HG02870 (cell line): ENCODE data around the gene ACAP1.
"Not testable (repeated sequence)": the region's sequence is repeated elsewhere in the genome, so short reads cannot be mapped to it uniquely, and the experiment has no call there.

Source experiments
- ATAC-seq: cut with Tn5 transposase; IDR thresholded peaks from one replicate; pipeline ENCODE4 v1.9.1; 2021; ENCODE audit warnings: mild to moderate bottlenecking, moderate library complexity; ENCODE audit not compliant: unreplicated experiment

Gene ACAP1

GRCh38 chr17:7354262-7354843, 18.0 kb downstream of the ACAP1 start:
- ATAC-seq, result no peak

DNA sequence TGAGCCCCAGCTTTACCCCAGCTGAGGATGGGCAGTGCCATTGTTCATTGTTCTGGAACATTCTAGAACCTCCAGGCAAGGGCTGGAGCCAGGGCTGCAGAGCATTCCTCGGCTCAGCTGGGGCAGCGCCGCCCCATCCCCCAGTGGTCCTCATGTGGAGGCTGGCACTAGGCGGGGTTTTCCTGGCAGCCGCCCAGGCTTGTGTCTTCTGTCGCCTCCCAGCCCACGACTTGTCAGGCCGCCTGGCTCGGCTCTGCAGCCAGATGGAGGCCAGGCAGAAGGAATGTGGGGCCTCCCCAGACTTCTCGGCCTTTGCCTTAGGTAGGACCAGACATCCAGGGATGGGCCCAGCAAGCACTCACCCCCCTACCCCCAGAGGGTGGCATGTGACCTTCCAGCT, 18.7 kb downstream of the ACAP1 start, which contains the start of gene TMEM95:
Gene TMEM95 (plus strand): TSS at position 104 of the 400 bp plus-strand sequence. CDS start 49 bp downstream, at position 153.
- ATAC-seq, result no peak

- ATAC-seq, result no peak
Observed at GRCh38 chr17:7355573-7355972, 19.2 kb downstream of the ACAP1 start.

DNA sequence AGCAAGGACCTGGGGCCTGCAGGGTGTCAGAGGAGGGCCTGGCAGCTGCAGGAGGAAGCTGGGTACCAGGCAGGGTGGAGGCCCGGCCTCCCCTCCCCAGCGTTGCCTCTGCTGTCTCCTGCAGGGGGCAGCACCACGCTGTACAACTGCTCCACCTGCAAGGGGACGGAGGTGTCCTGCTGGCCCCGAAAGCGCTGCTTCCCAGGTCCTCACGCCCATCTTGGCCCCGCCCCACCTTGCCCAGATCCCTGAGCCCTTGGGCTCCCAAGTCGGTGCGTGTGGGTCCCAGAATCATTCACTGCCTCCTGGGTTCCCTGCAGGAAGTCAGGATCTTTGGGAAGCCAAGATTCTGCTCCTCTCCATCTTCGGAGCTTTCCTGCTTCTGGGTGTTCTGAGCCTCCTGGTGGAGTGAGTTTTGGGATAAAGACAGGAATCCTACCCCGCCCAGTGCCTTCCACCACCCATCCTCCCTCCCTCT, 19.8 kb downstream of the ACAP1 start:
- no peak for ATAC-seq

- ATAC-seq, result no peak
Observed at GRCh38 chr17:7356756-7357155, 20.4 kb downstream of the ACAP1 start.

DNA sequence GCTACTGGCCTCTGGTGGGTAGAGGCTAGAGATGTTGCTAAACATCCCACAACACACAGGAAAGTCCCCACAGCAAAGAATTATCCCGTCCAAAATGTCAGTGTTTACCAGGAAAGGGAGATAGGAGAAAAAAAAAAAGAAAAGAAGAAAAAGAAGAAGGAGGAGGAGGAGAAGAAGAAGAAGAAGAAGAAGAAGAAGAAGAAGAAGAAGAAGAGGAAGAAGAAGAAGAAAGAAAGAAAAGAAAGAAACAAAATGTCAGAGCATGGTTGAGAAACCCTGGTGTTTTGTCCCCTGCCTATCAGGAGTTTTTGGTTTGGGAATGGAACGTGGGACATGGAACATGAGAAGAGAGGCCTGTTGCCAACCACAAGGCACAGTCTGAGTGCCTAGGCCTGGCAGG, 21.1 kb downstream of the ACAP1 start:
- ATAC-seq, result no peak

DNA sequence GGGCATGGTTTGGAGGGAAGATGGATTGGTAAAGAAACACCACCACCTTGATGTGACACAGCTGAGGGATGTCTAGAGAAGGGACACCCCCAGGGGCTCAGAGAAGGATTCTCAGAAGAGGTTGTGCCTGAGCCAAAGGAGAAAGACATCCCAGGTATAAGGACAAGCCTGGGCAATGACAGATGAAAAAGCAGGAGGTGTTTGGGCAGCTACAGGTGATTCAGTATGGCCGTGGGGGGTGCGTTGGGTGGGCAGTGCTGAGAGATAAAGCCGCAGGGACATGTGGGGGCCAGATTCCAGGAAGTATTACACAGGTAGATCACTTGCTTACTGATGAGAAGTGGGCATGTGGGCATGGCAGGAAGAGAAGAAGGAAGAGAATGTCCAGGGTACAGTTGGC, 25.6 kb downstream of the ACAP1 start:
- no peak for ATAC-seq

- ATAC-seq, result no peak
Observed at GRCh38 chr17:7363311-7363710, 27.0 kb downstream of the ACAP1 start.

DNA sequence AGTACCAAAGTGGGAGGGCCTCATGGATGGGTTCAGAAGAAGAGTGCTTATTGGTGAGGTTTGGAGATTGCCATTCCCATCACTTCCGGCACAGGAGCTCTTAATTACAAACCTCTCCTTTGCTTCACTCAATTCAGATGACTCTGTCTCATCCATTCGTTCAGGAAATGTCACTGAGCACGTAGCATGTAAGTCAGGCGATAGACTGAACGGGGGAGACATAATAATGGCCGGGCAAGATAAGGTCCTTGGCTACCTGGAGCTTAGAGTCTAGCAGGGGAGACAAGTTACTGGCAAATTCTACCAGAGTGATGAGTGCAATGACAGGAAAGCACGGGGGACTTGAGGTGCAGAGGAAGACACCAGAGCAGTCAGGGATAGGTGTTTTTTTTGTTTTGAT, 29.6 kb downstream of the ACAP1 start:
- not testable (repeated sequence) for ATAC-seq

DNA sequence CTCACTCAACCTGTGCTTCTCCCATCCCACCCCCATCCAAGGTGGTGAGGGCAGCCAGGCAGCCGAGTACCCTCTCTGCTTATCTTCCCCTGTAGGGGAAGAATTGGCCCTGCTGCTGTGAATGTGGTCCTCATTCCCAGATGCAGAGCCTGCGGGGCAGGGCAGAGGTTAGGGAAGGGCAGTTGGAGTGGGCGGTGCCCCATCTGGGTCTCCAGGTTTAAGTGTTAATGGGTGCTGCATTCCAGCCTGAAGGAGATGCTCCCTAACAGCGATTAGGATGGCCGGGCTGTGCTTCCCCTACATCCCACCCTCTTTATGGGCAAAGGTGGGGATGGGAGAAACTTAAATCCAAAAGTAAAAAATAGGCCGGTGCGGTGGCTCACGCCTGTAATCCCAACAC, 30.8 kb downstream of the ACAP1 start:
- no peak for ATAC-seq

DNA sequence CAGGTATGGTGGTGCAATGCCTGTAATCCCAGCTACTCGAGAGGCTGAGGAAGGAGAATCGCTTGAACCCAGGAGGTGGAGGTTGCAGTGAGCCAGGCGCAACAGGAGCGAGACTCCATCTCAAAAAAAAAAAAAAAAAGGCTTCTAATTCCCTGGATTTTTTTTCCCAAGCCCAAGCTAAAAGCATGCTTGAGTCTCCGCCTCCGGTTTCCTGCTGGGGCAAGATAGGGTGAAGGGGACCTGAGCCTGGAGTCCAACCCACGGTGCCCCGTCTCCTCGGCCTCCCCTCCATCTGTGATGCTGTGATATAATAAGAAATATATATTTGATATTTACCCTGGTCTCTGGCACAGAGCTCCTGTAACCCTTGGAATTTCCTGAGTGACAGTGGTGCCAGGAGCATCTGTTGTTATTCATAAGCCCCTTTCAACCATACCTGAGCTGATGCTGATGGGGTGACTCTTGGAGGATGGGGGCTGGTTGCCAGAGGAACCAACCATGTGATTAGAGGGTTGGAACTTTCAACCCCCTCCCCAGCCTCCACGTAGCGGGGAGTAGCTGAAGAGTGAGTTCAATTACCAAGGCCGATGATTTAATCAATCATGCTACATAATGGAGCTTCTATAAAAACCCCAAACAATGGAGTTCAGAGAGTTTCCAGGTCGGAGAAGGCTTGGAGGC, 31.7 kb downstream of the ACAP1 start:
- no peak for ATAC-seq

GRCh38 chr17:7368599-7368994, 32.3 kb downstream of the ACAP1 start:
- ATAC-seq, result not testable (repeated sequence)

DNA sequence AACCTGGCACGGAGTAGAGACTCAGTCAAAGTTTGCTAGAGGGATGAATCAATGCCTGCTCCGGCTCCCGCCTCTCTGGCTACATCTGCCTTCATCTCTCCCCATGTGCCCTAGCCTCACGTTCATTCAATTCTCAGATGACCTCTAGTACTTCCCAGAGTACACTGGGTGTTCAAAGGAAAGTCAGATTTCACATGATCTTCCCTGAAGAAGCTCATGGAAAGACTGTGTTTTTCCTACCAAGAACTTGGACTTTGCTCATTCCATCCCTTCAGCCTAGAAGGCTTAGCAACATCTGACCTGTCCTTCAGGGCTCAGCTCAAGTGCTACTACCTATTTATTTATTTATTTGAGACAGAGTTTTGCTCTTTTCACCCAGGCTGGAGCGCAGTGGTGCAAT, 33.5 kb downstream of the ACAP1 start:
- ATAC-seq, result no peak

DNA sequence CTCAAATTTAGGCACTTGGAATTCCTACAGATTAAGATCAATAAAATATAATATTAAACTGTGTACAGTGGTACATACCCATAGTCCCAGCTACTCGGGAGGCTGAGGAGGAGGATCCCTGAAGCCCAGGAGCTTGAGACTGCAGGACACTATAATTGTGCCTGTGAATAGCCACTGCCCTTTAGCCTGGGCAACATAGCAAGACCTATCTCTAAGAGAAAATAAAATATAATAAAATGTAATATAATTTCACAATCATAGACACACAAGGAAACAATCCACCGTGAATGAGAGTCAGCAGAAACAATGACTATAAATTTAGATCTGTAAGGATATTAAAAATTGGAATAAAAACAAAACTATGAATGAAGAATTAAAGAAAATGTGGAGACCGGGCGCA, 34.5 kb downstream of the ACAP1 start:
- ATAC-seq, result no peak

GRCh38 chr17:7374353-7374752, 38.0 kb downstream of the ACAP1 start:
- ATAC-seq, result no peak

GRCh38 chr17:7379134-7379533, 42.8 kb downstream of the ACAP1 start:
- no peak for ATAC-seq

DNA sequence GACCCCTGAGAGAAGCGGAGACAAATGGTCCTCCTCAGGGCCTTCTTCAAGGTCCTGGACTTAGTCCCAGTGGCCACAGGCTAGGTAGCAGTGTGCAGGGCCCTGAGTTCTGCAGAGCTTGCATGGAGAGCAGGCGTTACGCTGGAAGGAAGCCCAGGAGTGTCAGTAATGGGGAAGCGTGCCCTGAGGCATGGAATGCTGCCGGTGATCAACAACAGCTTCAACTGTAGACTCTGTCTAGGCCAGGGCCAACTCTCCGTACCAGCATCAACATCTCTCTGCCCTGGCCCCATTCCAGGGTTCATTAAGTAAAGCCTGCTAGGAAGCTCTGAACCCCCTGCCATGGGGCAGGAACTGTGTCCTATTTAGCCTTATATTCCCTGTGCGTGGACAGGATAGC, 44.0 kb downstream of the ACAP1 start:
- no peak for ATAC-seq

GRCh38 chr17:7380855-7381683, 44.7 kb downstream of the ACAP1 start, which contains the start of gene TNK1:
TSS of gene TNK1 (plus strand) at chr17:7381089. CDS start at chr17:7382927, 1,838 bp downstream.
- no peak for ATAC-seq

GRCh38 chr17:7382901-7383300, 46.6 kb downstream of the ACAP1 start:
- no peak for ATAC-seq

DNA sequence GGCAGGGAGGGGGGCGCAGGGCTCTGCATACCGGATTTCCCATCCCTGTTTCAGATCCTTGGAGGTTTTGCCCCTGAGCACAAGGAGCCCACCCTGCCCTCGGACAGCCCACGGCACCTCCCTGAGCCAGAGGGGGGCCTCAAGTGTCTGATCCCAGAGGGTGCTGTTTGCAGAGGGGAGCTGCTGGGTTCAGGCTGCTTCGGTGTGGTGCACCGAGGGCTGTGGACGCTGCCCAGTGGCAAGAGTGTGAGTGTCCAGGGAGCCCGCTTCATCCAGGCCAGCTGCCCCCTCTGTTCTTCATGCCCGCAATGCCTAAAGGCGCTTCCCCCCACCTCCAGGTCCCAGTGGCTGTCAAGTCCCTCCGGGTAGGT, 47.0 kb downstream of the ACAP1 start:
- ATAC-seq, result no peak

- ATAC-seq, result no peak
Observed at GRCh38 chr17:7383742-7384488, 47.6 kb downstream of the ACAP1 start.
